BE2C (cell line): Measurements from ENCODE around the gene GRID1.

ENCODE experiments used
- DNase-seq: peaks from one replicate; pipeline ENCODE4 v3.0.0-alpha.2; 2020
- H3K27me3 ChIP-seq: fragments of 250-450 bp; sonication (Bioruptor Pico); 2 replicates; pipeline ENCODE4 v1.5.1; 2020; ENCODE audit warnings: mild to moderate bottlenecking
- H3K36me3 ChIP-seq: fragments of 250-450 bp; sonication (Bioruptor Pico); 2 replicates; pipeline ENCODE4 v1.5.1; 2020; ENCODE audit warnings: mild to moderate bottlenecking
- H3K4me1 ChIP-seq: fragments of 250-450 bp; sonication (Bioruptor Pico); 2 replicates; pipeline ENCODE4 v1.5.1; 2020
- H3K4me3 ChIP-seq: 2 replicates; pipeline ENCODE4 v1.5.1; 2011; ENCODE audit warnings: low read depth, low read length
- H3K9me3 ChIP-seq: fragments of 250-450 bp; sonication (Bioruptor Pico); 2 replicates; pipeline ENCODE4 v1.5.1; 2020
- TF ChIP-seq, protein P1 (sequence below): IDR thresholded peaks from 2 replicates; pipeline ENCODE4 v1.5.1; 2012; ENCODE audit warnings: mild to moderate bottlenecking, low read depth, low read length

The GRID1 gene

DNA sequence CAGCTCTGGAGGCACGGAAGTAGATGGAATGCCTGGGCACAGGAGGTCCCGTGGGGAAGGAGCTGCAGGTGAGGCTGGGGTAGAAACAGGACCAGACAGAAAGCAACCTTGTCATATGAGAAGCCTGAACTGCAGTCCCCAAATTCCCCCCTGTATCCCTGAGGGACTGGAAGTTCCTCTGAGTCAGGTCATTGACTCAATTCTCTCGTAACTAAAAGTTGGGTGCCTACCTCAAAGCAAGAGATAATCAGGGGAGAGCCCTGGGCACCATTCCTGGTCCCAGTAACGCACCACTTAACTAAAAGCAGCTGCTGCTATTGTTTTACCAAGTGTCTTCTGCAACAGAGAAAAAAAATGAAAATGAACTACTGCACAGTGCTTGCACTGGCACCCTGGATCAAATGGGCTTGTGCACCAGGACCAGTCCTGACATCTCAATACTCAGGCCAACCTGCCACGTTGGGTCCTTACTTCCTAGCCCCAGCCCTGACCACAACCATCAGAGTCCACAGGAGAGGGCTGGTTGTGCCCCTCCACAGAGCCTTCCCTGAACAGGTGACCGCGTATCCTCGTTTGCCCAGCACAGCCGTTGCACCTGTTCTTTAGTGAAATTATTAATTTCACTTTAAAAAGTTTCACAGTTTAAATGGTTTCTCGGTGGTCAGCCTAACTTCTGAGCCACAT, 79.3 kb downstream of the GRID1 start:
- TF ChIP-seq, protein P1, sequence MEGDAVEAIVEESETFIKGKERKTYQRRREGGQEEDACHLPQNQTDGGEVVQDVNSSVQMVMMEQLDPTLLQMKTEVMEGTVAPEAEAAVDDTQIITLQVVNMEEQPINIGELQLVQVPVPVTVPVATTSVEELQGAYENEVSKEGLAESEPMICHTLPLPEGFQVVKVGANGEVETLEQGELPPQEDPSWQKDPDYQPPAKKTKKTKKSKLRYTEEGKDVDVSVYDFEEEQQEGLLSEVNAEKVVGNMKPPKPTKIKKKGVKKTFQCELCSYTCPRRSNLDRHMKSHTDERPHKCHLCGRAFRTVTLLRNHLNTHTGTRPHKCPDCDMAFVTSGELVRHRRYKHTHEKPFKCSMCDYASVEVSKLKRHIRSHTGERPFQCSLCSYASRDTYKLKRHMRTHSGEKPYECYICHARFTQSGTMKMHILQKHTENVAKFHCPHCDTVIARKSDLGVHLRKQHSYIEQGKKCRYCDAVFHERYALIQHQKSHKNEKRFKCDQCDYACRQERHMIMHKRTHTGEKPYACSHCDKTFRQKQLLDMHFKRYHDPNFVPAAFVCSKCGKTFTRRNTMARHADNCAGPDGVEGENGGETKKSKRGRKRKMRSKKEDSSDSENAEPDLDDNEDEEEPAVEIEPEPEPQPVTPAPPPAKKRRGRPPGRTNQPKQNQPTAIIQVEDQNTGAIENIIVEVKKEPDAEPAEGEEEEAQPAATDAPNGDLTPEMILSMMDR, result no peak
- DNase-seq, result no peak
- H3K27me3 ChIP-seq, result no peaks in the 10 kb centered on the region
- H3K4me3 ChIP-seq, result no peak overlapping the region
- peaks cover 25% of the 10 kb centered on the region for H3K4me1 ChIP-seq
- 0 out of 2 replicates have a peak, but pooled peaks cover 2% of the 10 kb centered on the region for H3K36me3 ChIP-seq
- H3K9me3 ChIP-seq, result no peaks in the 10 kb centered on the region

DNA sequence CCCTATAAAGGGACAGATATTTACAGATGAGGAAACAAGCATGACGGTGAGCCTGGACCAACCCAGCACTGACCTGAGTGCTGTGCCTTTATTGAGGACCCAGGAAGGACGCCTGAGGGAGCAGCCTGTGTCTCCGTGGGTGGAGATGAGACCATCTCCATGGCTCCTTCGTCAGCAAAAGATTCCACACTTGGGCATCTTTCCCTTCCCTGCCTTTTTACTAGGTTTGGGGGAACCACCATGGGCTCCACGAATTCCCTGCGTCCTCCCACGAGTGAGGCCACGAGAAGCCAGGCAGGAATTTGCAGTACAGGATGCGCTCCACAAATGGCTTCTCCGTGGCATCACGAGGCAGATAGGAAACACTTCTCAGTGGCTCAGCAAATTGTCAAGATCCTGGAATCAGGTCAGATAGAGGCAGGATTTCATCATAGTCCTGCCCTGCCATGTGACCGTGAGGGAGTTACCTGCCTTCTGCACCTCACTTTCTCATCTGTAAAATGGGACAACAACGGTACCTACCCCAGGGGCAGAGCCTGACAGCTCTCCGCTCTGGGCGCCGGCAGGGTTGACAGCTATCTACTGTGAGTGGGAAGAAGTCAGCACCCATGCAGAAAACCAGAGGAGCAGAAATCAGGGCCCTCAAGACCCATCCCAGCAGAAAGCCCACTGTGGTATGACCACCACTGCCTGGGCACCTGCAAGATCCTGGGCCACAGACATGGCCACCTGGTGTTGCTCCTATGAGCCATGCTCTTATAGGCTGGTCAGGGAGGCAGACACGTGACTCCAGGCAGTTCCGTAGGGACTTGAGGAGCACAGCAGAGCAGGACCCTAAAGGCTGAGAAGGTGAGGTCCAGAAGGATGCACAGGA, 80.1 kb downstream of the GRID1 start:
- Histone ChIP-seq H3K9me3 (no peaks in the 10 kb centered on the region), H3K36me3 (0 out of 2 replicates have a peak, but pooled peaks cover 2% of the 10 kb centered on the region), H3K4me3 (no peak overlapping the region), H3K4me1 (peaks cover 23% of the 10 kb centered on the region), H3K27me3 (no peaks in the 10 kb centered on the region)
- no peak for DNase-seq
- TF ChIP-seq, protein P1, result no peak

DNA sequence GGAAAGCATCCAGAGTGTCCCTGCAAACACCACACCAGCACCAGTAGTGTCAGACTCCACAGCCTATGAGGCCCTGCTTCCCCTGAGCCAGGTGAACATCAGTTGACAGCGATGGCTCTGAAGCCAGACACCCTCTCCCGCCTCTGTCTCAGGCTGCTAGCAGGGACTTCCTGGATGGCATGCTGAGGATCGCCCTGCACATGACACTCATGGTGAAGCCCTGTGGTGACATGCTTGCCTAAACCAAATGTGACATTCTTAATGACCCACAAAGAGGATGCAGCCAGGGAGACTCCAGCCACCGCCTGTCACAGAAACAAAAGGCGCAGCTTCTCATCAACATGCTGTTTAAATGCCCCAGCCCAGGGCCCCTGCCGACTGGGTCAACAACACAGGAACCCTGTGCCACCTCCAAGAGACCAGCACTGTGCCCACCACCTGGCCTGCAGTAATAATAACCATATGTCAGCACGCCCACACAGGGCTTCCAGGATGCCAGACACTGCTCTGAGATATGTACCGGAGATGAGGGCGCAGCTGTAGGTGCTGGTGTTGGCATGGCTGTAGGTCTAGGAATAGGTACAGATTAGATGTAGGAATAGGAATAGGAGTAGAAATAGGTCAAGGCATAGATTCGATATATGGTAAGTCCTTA, 81.3 kb downstream of the GRID1 start:
- no peaks in the 10 kb centered on the region for H3K9me3 ChIP-seq
- H3K36me3 ChIP-seq, result 0 out of 2 replicates have a peak, but pooled peaks cover 2% of the 10 kb centered on the region
- DNase-seq, result peak; percentile 36
- H3K4me1 ChIP-seq, result peaks cover 23% of the 10 kb centered on the region
- H3K27me3 ChIP-seq, result no peaks in the 10 kb centered on the region
- TF ChIP-seq, protein P1, result no peak
- no peak overlapping the region for H3K4me3 ChIP-seq

DNA sequence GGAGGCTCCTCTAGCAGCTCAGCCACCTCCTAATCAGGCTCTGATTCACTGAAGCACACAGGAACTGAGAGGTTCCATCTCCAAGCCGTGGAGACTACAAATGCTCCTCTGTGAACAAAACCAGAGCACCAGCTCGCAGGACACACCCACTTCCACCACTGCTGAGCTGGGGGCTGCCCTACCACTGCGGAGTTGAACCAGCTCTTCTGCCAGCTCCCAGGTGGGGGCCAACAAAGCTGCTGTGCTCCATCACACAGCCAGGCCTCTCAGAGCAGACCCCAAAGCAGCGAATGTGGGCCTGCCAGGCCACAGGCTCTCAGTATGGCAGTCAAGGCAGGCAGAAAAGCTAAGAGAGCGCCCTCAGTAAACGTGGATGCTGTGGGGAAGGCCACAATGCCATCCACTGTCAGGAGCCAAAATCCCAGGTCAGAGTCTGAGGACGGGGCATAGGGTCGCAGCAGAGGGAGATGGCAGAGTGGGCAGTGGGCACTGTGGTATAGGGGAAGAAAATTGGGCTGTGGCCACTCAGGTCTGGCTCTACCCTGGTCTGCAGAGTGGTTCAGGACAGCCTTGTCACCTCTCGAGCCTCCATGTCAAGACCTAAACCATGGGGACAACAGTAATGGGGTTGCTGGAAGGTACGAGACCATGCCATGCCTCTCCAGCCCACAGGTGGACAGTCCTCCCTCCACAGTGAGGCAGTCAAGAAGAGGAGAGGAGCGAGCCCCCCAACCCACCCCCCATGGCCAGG, 82.1 kb downstream of the GRID1 start:
- Histone ChIP-seq H3K9me3 (no peaks in the 10 kb centered on the region), H3K36me3 (0 out of 2 replicates have a peak, but pooled peaks cover 2% of the 10 kb centered on the region), H3K4me3 (no peak overlapping the region), H3K4me1 (peaks cover 23% of the 10 kb centered on the region), H3K27me3 (no peaks in the 10 kb centered on the region)
- TF ChIP-seq, protein P1, result no peak
- no peak for DNase-seq

DNA sequence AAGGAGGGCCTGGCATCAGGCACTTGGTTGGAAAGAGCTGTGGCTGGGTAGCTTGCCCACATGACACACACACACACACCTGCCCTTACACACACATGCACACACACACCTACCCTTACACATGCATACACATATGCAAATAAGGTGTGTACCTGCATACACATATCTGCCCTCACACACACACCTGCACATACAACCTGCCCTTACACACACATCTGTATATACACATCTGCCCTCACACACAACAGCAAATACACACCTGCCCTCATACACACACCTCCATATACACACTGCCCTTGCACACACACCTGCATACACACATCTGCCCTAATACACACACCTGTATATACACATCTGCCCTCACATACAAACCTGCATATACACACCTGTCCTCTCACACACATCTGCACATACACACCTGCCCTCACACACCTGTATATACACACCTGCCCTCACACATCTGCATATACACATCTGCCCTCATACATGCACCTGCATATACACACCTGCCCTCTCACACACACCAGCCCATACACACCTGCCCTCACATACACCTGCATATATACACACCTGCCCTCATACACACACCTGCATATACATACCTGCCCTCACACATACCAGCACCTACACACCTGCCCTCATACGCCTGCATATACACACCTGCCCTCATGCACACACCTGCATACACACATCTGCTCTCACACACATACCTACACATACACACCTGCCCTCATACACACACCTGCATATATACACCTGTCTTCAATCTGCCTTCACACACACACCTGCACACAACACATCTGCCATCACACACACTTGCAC, 82.9 kb downstream of the GRID1 start:
- Histone ChIP-seq H3K4me3 (no peak overlapping the region), H3K36me3 (0 out of 2 replicates have a peak, but pooled peaks cover 2% of the 10 kb centered on the region), H3K4me1 (peaks cover 23% of the 10 kb centered on the region), H3K27me3 (no peaks in the 10 kb centered on the region), H3K9me3 (no peaks in the 10 kb centered on the region)
- TF ChIP-seq, protein P1, result no peak
- no peak for DNase-seq
